ENCODE measurements around the gene CNKSR3. TPM values are rescaled to one million over a fixed set of nuclear protein-coding genes. Genes with fewer than 3 reads are reported as not detected.

Gene CNKSR3
- total RNA-seq, 1 experiment from 2014 or later, result 3.9 TPM

- POLR2A ChIA-PET, result interaction anchor here (0.9 to 1.9 kb wide), 2 partner anchors 8 to 10 kb away, joined by 3 to 11 read pairs; partner anchors contain the start of gene CNKSR3
- H3K9me3 Mint-ChIP-seq (ENCODE audit: unreplicated experiment), result no peaks in the 10 kb centered on the region
- no peak for TF ChIP-seq CTCF (IDR thresholded peaks at IDR 0.05; ENCODE audit: unreplicated experiment)
Observed at GRCh38 chr6:154499855-154500589, 10.5 kb downstream of the CNKSR3 start.

GRCh38 chr6:154498340-154498934 is 12.0 kb downstream of the CNKSR3 start:
- H3K4me3 Mint-ChIP-seq (ENCODE audit: unreplicated experiment), result no peak overlapping the region
- peaks cover 7% of the 10 kb centered on the region for H3K36me3 Mint-ChIP-seq (ENCODE audit: insufficient read depth, unreplicated experiment)
- intact Hi-C loops (cut with micrococcal nuclease), result no loop called here
- no peaks in the 10 kb centered on the region for H3K4me1 Mint-ChIP-seq (ENCODE audit: insufficient read depth, unreplicated experiment)
- CTCF ChIA-PET, result interaction anchor here (0.6 to 1.0 kb wide), 4 partner anchors 10 to 656 kb away, joined by 3 to 5 read pairs (median 3); no protein-coding TSS in a partner anchor
- H3K27ac Mint-ChIP-seq (ENCODE audit: low read depth, unreplicated experiment), result no peak overlapping the region
- no peak for TF ChIP-seq CTCF (IDR thresholded peaks at IDR 0.05; ENCODE audit: unreplicated experiment)
- H3K9me3 Mint-ChIP-seq (ENCODE audit: unreplicated experiment), result no peaks in the 10 kb centered on the region
- DNase-seq (ENCODE audit: unreplicated experiment), result no peak
- no TSS peak for BruUV-seq (replicated peaks)
- H3K27me3 Mint-ChIP-seq (ENCODE audit: insufficient read depth, unreplicated experiment), result no peaks in the 10 kb centered on the region
- POLR2A ChIA-PET, result interaction anchor here (1.3 kb wide), 2 partner anchors 9 to 12 kb away, joined by 5 to 6 read pairs; partner anchors contain the start of gene CNKSR3

More at GRCh38 chr6:154499855-154500589, 10.5 kb downstream of the CNKSR3 start:
- BruUV-seq (replicated peaks), result no TSS peak
- H3K27me3 Mint-ChIP-seq (ENCODE audit: insufficient read depth, unreplicated experiment), result no peaks in the 10 kb centered on the region
- no peak overlapping the region for H3K27ac Mint-ChIP-seq (ENCODE audit: low read depth, unreplicated experiment)
- no peak for DNase-seq (ENCODE audit: unreplicated experiment)
- CTCF ChIA-PET, result interaction anchor here (0.7 to 2.1 kb wide), 5 partner anchors 9 to 128 kb away, joined by 3 to 10 read pairs (median 3); no protein-coding TSS in a partner anchor
- H3K4me1 Mint-ChIP-seq (ENCODE audit: insufficient read depth, unreplicated experiment), result no peaks in the 10 kb centered on the region
- H3K36me3 Mint-ChIP-seq (ENCODE audit: insufficient read depth, unreplicated experiment), result peaks cover 7% of the 10 kb centered on the region
- no peak overlapping the region for H3K4me3 Mint-ChIP-seq (ENCODE audit: unreplicated experiment)
- intact Hi-C loops (cut with micrococcal nuclease), result no loop called here

GRCh38 chr6:154496793-154497517 is 13.5 kb downstream of the CNKSR3 start:
- DNase-seq (ENCODE audit: unreplicated experiment), result no peak
- no peak overlapping the region for H3K4me3 Mint-ChIP-seq (ENCODE audit: unreplicated experiment)
- no TSS peak for BruUV-seq (replicated peaks)
- no peaks in the 10 kb centered on the region for H3K36me3 Mint-ChIP-seq (ENCODE audit: insufficient read depth, unreplicated experiment)
- no peaks in the 10 kb centered on the region for H3K27me3 Mint-ChIP-seq (ENCODE audit: insufficient read depth, unreplicated experiment)
- TF ChIP-seq CTCF (IDR thresholded peaks at IDR 0.05; ENCODE audit: unreplicated experiment), result no peak
- H3K4me1 Mint-ChIP-seq (ENCODE audit: insufficient read depth, unreplicated experiment), result no peaks in the 10 kb centered on the region
- POLR2A ChIA-PET, result interaction anchor here (0.6 to 1.3 kb wide), 2 partner anchors 13 to 1075 kb away, joined by 3 to 6 read pairs; partner anchors contain the start of gene CNKSR3
- no peak overlapping the region for H3K27ac Mint-ChIP-seq (ENCODE audit: low read depth, unreplicated experiment)
- intact Hi-C loops (cut with micrococcal nuclease), result no loop called here
- no peaks in the 10 kb centered on the region for H3K9me3 Mint-ChIP-seq (ENCODE audit: unreplicated experiment)
- CTCF ChIA-PET, result interaction anchor here (0.7 to 0.9 kb wide), 3 partner anchors 13 to 39 kb away, joined by 3 to 4 read pairs (median 3); no protein-coding TSS in a partner anchor

- H3K27ac Mint-ChIP-seq (ENCODE audit: low read depth, unreplicated experiment), result no peak overlapping the region
- CTCF ChIA-PET, result no interaction called here
- POLR2A ChIA-PET, result interaction anchor here (0.7 to 1.6 kb wide), 2 partner anchors 12 to 1227 kb away, joined by 3 to 5 read pairs; no protein-coding TSS in a partner anchor
- H3K9me3 Mint-ChIP-seq (ENCODE audit: unreplicated experiment), result no peaks in the 10 kb centered on the region
- no peaks in the 10 kb centered on the region for H3K27me3 Mint-ChIP-seq (ENCODE audit: insufficient read depth, unreplicated experiment)
- no peak for TF ChIP-seq CTCF (IDR thresholded peaks at IDR 0.05; ENCODE audit: unreplicated experiment)
- no peak for DNase-seq (ENCODE audit: unreplicated experiment)
- no peak overlapping the region for H3K4me3 Mint-ChIP-seq (ENCODE audit: unreplicated experiment)
- BruUV-seq (replicated peaks), result no TSS peak
- no peaks in the 10 kb centered on the region for H3K36me3 Mint-ChIP-seq (ENCODE audit: insufficient read depth, unreplicated experiment)
- intact Hi-C loops (cut with micrococcal nuclease), result no loop called here
- no peaks in the 10 kb centered on the region for H3K4me1 Mint-ChIP-seq (ENCODE audit: insufficient read depth, unreplicated experiment)
Observed at GRCh38 chr6:154496186-154496585, 14.3 kb downstream of the CNKSR3 start.

Measured in MCF 10A (cell line).